Mucosa of rectum (tissue), 2 donors: ENCODE data around the gene CCSER1.
"Not testable (repeated sequence)": the region's sequence is repeated elsewhere in the genome, so short reads cannot be mapped to it uniquely, and the experiment has no call there.

ENCODE experiments used
- H3K27ac ChIP-seq, 2 donors: one replicate each; pipeline ENCODE4 v1.7.0; 2013; ENCODE audit warnings: inconsistent platforms in 2 of 2, low read depth in 2 of 2, low read length in 2 of 2
- H3K27me3 ChIP-seq, 2 donors: one replicate each; pipeline ENCODE4 v1.7.0; 2013; ENCODE audit warnings: low read length in 2 of 2; ENCODE audit not compliant: control insufficient read depth in 2 of 2, insufficient read depth in 2 of 2
- H3K36me3 ChIP-seq, 2 donors: one replicate each; pipeline ENCODE4 v1.7.0; 2013; ENCODE audit warnings: low read length in 2 of 2; ENCODE audit not compliant: control insufficient read depth in 2 of 2, insufficient read depth in 2 of 2
- H3K4me1 ChIP-seq, 2 donors: one replicate each; pipeline ENCODE4 v1.7.0; 2013; ENCODE audit warnings: low read length in 2 of 2, mild to moderate bottlenecking in 1 of 2; ENCODE audit not compliant: control insufficient read depth in 2 of 2, insufficient read depth in 2 of 2
- H3K4me3 ChIP-seq, 2 donors: one replicate each; pipeline ENCODE4 v1.7.0; 2013; ENCODE audit warnings: low read length in 2 of 2
- H3K9ac ChIP-seq, 2 donors: one replicate each; pipeline ENCODE4 v1.7.0; 2013; ENCODE audit warnings: low read length in 2 of 2, low read depth in 1 of 2, mild to moderate bottlenecking in 1 of 2
- H3K9me3 ChIP-seq, 2 donors: one replicate each; pipeline ENCODE4 v1.7.0; 2013; ENCODE audit warnings: low read length in 2 of 2; ENCODE audit not compliant: control insufficient read depth in 2 of 2
- donor health status: healthy.
- donor health status: Normal muscosa, but diverticular disease.

Gene CCSER1

DNA sequence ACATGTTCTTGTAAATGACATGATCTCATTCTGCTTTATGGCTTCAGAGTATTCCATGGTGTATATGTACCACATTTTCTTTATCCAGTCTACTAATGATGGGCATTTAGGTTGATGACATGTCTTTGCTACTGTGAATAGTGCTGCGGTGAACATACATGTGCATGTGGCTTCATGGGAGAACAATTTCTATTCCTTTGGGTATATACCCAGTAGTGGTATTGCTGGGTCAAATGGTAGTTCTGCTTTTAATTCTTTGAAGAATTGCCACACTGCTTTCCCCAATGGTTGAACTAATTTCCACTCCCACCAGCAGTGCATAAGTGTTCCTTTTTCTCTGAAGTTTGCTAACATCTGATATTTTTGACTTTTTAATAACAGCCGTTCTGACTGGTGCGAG, 1080.3 kb downstream of the CCSER1 start:
- Histone ChIP-seq H3K4me1 (no peaks in the 10 kb centered on the region), H3K27me3 (no peaks in the 10 kb centered on the region), H3K27ac (no peak overlapping the region), H3K9ac (no peak overlapping the region), H3K9me3 (no peaks in the 10 kb centered on the region), H3K4me3 (no peak overlapping the region), H3K36me3 (no peaks in the 10 kb centered on the region)

DNA sequence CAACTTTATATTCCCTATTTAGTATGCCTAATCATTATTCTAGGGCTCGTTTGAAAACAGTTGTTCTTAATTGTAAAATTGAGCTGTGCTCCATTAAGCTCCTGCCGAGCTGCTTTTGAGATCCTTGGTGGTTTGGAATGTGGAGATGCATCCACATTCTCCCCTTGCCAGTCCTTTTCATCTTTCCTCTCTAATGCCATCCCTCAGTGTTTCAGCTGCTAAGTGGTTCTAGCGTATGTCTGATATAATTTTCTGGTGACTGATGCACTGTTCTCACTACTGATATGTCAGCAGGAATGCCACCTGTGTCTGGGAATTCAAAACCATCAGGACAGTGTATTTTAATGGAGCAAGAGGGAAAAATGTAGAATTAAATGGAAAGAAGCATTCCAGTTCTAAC, 1085.0 kb downstream of the CCSER1 start:
- H3K27ac ChIP-seq = no peak overlapping the region
- no peaks in the 10 kb centered on the region for H3K36me3 ChIP-seq
- H3K4me1 ChIP-seq = no peaks in the 10 kb centered on the region
- no peaks in the 10 kb centered on the region for H3K9me3 ChIP-seq
- no peak overlapping the region for H3K9ac ChIP-seq
- no peak overlapping the region for H3K4me3 ChIP-seq
- no peaks in the 10 kb centered on the region for H3K27me3 ChIP-seq

DNA sequence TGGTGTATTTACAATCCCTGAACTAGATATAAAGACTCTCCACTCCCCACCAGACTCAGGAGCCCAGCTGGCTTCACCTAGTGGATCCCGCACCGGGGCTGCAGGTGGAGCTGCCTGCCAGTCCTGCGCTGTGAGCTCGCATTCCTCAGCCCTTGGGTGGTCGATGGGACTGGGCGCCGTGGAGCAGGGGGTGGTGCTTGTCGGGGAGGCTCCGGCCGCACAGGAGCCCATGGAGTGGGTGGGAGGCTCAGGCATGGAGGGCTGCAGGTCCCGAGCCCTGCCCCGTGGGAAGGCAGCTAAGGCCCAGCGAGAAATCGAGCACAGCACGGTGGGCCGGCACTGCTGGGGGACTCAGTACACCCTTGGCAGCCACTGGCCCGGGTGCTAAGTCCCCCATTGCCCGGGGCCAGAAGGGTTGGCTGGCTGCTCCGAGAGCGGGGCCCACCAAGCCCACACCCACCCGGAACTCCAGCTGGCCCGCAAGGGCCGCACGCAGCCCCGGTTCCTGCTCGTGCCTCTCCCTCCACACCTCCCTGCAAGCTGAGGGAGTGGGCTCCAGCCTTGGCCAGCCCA, 1090.7 kb downstream of the CCSER1 start:
- not testable (repeated sequence) for H3K9me3 ChIP-seq, H3K27me3 ChIP-seq, H3K4me3 ChIP-seq, H3K27ac ChIP-seq, H3K36me3 ChIP-seq, H3K9ac ChIP-seq, H3K4me1 ChIP-seq

DNA sequence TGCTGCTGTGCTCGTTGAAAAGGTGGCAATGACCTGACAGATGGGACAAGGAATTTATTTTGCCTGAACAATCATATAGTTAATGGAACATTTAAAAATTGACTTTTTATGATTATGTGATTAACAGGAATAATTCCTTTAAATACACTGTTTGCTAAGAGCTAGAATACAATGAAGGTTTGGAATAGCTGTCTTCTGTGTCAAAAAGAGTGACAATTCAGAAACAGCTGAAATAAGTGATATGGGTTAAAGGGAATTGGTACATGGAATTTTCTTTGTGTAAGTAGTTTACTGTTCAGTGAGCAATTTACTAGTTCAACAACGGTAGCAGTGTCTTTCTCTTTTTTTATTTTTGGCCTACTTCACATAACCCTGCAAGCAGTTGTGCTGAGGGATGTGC, 1093.1 kb downstream of the CCSER1 start:
- H3K36me3 ChIP-seq = no peaks in the 10 kb centered on the region
- no peak overlapping the region for H3K9ac ChIP-seq
- H3K4me1 ChIP-seq = no peaks in the 10 kb centered on the region
- no peak overlapping the region for H3K4me3 ChIP-seq
- H3K27me3 ChIP-seq = no peaks in the 10 kb centered on the region
- H3K27ac ChIP-seq = no peak overlapping the region
- H3K9me3 ChIP-seq = no peaks in the 10 kb centered on the region

DNA sequence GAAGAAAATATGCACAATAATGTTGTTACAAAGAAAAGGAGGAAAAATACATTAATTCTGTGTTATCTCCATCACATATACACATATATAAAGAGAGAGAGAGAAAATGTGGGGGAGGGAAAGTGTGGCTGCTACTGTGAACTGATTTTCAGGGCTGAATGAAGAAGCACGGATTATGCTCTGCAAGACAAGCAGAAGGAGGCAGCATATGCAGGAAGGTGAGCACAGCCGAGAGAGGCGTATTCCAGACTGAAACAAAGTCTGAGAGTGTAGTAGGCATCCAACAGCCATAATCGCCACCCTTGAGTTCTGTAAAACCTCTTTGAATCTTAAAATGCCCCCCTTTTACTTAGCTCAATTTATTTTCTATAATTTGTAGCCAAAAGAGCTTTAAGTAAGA, 1094.8 kb downstream of the CCSER1 start:
- H3K27me3 ChIP-seq = no peaks in the 10 kb centered on the region
- no peak overlapping the region for H3K4me3 ChIP-seq
- H3K9ac ChIP-seq = no peak overlapping the region
- H3K27ac ChIP-seq = no peak overlapping the region
- H3K4me1 ChIP-seq = no peaks in the 10 kb centered on the region
- H3K36me3 ChIP-seq = no peaks in the 10 kb centered on the region
- H3K9me3 ChIP-seq = no peaks in the 10 kb centered on the region

DNA sequence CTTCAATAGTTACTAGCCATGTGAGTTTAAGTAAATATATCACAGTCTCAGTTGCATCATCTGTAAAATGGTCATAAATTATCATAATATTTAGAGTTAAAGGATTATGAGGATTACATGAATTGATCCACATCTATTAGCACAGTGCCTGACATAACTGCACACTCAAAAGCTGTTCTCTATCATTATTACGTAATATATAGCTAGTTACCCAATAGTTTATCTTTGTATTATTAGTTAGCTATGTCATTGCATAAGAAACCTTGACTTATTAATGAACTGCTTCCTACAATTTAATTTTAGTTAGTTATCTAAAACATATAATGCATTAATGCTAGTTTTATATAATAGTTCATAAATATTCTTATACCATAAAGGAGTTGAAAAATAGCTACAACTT, 1099.7 kb downstream of the CCSER1 start:
- Histone ChIP-seq H3K4me3 (no peak overlapping the region), H3K9me3 (no peaks in the 10 kb centered on the region), H3K4me1 (no peaks in the 10 kb centered on the region), H3K9ac (no peak overlapping the region), H3K27ac (no peak overlapping the region), H3K27me3 (no peaks in the 10 kb centered on the region), H3K36me3 (no peaks in the 10 kb centered on the region)

DNA sequence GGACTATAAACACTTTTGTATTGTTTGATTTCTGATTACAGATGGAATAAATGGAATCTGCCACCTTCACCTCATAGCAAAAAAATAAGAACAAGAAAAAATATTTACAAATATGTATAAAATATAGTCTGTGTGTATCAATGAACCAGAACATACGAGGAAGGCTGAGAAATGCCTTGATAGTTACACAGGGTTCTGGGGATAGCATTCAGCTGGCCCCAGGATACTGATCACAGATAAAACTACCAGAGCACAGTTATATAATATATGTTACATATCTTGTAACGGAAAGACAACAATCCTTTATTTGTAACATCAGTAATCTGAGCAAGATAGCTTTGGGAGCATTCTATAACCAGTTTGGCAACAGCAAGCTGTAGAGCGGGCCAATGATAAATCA, 1101.5 kb downstream of the CCSER1 start:
- no peaks in the 10 kb centered on the region for H3K36me3 ChIP-seq
- H3K4me1 ChIP-seq = no peaks in the 10 kb centered on the region
- H3K27ac ChIP-seq = no peak overlapping the region
- no peaks in the 10 kb centered on the region for H3K27me3 ChIP-seq
- H3K9ac ChIP-seq = no peak overlapping the region
- no peaks in the 10 kb centered on the region for H3K9me3 ChIP-seq
- H3K4me3 ChIP-seq = no peak overlapping the region

DNA sequence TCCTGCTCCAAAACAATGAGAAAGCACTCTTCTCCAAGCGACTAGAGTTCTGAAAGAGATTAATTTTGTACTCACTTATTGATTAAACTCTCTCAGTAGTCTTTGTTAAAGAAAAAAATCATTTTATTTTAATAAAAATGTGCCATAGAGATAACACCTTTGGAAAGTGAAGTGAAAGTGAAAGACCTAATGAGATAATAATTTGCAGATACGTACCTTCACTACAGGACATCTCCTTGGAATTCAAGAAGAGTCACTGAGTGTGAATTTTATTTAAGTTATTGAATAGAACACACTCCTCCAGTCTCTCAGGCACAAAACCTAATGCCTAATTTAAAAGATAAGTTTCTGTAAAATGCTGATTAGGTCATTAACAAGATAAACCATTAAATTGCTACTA, 1106.0 kb downstream of the CCSER1 start:
- Histone ChIP-seq H3K27me3 (no peaks in the 10 kb centered on the region), H3K4me1 (no peaks in the 10 kb centered on the region), H3K36me3 (no peaks in the 10 kb centered on the region)

DNA sequence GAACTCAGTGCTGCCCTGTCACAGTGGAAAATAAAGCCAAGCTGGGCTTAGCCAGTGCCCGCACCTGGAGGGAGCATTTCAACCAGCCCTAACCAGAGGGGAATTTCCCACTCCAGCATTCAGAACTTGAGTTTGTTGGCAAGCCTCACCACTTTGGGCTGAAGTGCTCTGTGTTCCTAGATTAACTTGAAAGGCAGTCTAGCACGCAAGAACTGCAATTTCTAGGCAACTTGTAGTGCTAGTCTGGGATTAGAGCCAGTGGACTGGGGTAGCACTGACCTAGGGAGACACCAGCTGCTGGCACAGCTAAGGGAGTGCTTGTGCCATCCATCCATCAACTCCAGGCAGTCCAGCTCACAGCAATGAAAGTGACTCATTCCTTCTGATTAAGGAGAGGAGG, 1115.9 kb downstream of the CCSER1 start:
- Histone ChIP-seq H3K27ac (no peak overlapping the region), H3K4me1 (no peaks in the 10 kb centered on the region), H3K9ac (no peak overlapping the region), H3K4me3 (no peak overlapping the region), H3K27me3 (no peaks in the 10 kb centered on the region), H3K36me3 (no peaks in the 10 kb centered on the region), H3K9me3 (no peaks in the 10 kb centered on the region)

More for the DNA sequence above, 1106.0 kb downstream of the CCSER1 start:
- no peak overlapping the region for H3K4me3 ChIP-seq
- H3K9ac ChIP-seq = no peak overlapping the region
- no peaks in the 10 kb centered on the region for H3K9me3 ChIP-seq
- H3K27ac ChIP-seq = no peak overlapping the region

DNA sequence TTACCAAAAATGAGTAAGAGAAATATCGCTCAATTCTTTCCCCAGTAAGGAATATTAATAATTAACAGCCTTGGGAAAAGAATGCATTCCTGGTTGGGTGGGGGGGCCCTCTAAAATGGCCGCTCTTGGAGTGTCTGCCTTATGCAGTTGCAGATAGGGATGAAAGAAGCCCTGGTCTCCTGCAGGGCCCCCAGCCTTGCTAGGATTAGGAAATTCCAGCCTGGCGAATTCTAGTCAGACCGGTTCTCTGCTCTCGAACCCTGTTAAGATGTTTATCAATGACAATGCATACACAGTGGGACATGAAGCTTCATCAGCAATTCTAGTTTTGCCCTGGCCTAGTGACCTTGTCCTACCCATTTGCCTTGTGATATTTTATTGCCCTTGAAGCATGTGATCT, 1128.8 kb downstream of the CCSER1 start:
- H3K4me1 ChIP-seq = no peaks in the 10 kb centered on the region
- H3K9ac ChIP-seq = no peak overlapping the region

DNA sequence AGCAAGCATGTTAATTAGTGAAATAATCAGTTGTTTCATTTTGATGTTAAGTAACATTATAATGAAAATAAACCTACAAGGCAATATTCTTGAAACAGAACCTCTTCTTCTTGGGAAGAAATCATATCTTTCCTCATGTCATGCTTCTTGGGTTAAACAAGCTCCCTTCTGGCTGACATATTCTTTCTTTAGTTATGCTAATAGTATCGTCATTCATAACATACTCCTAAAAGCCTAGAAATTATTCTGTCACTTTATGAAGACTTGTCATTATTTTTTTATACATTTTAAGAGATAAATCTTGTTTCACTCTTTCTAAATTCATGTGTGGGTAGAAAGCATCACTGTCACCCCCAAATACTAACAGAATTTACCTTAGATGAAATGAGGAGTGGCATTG, 1129.6 kb downstream of the CCSER1 start:
- no peak overlapping the region for H3K4me3 ChIP-seq
- H3K27ac ChIP-seq = no peak overlapping the region
- H3K4me1 ChIP-seq = no peaks in the 10 kb centered on the region
- H3K9me3 ChIP-seq = no peaks in the 10 kb centered on the region
- H3K9ac ChIP-seq = no peak overlapping the region
- H3K27me3 ChIP-seq = no peaks in the 10 kb centered on the region
- no peaks in the 10 kb centered on the region for H3K36me3 ChIP-seq

More for the DNA sequence above, 1128.8 kb downstream of the CCSER1 start:
- Histone ChIP-seq H3K27ac (no peak overlapping the region), H3K4me3 (no peak overlapping the region), H3K9me3 (no peaks in the 10 kb centered on the region), H3K27me3 (no peaks in the 10 kb centered on the region), H3K36me3 (no peaks in the 10 kb centered on the region)
